22Rv1 (cell line): ENCODE data around the gene ITPR1.

Source experiments
- H3K27ac ChIP-seq: fragments of 450-650 bp; 2 replicates; pipeline ENCODE4 v1.5.1; 2017
- ZFX ChIP-seq: fragments of 450-650 bp; IDR thresholded peaks from 2 replicates; pipeline ENCODE4 v1.6.1; 2017; ENCODE audit warnings: antibody characterized with exemption, borderline replicate concordance
- TF ChIP-seq, protein P1 (sequence below): fragments of 450-650 bp; IDR thresholded peaks from 2 replicates; pipeline ENCODE4 v1.5.1; 2017; ENCODE audit warnings: mild to moderate bottlenecking

ITPR1 gene

DNA sequence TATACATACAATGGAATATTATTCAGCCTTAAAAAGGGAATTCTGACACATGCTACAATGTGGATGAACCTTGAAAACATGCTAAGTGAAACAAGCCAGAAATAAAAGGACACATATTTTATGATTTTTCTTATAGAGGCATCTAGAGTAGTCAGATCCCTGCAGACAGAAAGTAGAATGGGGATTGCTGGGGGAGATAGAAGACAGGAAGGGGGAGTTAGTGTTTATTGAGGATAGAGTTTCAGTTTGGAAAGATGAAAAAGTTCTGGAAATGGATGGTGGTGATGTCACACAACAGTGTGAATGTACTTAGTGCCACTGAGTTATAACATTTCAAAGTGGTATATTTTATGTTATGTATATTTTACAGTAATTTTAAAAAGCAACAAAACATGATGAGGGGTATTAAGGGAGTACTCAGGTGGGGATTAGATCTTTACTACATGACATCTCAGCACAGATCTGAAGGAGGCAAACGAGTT lies 4.7 kb downstream of the ITPR1 start:
- no peak overlapping the region for H3K27ac ChIP-seq
- TF ChIP-seq, protein P1, sequence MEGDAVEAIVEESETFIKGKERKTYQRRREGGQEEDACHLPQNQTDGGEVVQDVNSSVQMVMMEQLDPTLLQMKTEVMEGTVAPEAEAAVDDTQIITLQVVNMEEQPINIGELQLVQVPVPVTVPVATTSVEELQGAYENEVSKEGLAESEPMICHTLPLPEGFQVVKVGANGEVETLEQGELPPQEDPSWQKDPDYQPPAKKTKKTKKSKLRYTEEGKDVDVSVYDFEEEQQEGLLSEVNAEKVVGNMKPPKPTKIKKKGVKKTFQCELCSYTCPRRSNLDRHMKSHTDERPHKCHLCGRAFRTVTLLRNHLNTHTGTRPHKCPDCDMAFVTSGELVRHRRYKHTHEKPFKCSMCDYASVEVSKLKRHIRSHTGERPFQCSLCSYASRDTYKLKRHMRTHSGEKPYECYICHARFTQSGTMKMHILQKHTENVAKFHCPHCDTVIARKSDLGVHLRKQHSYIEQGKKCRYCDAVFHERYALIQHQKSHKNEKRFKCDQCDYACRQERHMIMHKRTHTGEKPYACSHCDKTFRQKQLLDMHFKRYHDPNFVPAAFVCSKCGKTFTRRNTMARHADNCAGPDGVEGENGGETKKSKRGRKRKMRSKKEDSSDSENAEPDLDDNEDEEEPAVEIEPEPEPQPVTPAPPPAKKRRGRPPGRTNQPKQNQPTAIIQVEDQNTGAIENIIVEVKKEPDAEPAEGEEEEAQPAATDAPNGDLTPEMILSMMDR: no peak

DNA sequence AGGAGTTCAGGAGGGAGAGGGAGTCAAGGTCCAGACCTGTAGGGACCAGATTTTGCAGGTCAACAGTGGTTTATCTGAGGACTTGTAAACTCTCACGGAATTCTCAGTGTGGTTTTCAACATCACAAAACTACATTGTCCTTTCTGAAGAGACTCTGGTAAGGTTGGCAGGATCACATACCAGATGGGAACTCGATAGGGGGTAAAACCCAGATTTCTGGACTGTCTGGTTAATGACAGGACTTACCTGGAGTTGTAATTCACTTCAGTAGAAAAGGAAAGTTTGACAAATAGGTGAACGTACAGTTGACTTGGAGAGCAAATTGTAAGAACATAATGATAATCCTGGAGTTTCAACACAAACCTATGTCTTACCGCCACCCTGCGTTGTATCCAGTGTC lies 5.3 kb downstream of the ITPR1 start:
- no peak for TF ChIP-seq ZFX
- TF ChIP-seq, protein P1: no peak
- no peak overlapping the region for H3K27ac ChIP-seq

DNA sequence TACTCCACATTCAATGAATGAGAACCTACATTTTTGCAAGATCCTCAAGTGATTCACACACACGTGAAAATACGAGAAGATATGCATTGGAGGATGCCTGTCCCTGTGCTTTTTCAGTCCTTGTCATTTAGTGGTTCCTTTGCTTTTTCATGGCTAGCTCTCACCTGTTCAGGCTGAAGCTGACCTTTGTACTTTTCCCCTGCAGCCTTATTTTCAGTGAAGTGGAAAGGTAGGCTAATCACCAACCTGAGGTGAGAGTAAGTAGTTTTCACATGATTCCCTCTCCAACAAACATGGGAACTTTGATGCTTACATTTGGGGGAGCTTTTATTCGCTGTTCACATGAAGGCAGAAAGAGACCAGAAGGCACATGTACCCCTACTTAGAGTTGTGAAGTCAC lies 8.3 kb downstream of the ITPR1 start:
- H3K27ac ChIP-seq: no peak overlapping the region
- TF ChIP-seq ZFX: no peak
- TF ChIP-seq, protein P1: no peak

DNA sequence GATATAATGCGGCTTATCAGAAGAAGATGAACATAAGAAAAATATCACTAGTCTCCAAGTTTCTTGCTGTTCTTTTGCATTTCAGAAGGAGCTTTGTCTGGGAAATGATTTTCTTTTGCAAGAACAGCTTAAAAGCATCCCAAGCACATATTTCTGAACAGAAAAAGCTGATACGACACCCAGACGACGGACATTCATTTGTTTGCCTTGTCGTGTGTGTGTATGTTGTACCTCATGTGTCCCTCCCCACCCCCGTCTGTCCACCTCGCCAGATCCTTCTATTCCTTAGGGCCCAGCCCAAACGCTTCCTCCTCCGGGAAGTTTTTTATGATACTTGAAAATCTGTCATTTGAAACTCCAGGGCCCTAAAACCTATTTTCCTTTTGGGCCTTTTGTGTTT lies 8.8 kb downstream of the ITPR1 start:
- no peak overlapping the region for H3K27ac ChIP-seq

DNA sequence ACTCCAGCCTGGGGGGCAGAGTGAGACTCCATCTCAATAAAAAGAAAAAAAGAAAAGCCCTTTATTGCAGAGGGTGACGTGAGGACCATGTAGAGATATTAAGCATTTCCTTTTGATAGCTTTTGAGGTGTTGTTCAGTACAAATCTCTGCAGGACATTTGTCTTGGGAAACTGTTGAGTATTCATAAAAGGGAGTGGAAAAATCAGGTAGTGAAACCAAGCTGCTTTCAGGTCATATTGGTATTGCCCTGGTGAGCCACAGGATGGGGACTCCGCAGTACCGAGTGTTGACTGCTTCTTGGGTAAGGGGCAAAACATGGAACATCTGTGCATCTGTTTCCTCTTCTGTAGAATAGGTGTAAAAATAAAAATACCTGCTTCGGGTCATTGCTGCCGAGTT lies 9.9 kb downstream of the ITPR1 start:
- TF ChIP-seq ZFX: no peak
- TF ChIP-seq, protein P1: no peak
- no peak overlapping the region for H3K27ac ChIP-seq

More for the DNA sequence above, 8.8 kb downstream of the ITPR1 start:
- TF ChIP-seq, protein P1: no peak
- TF ChIP-seq ZFX: no peak

DNA sequence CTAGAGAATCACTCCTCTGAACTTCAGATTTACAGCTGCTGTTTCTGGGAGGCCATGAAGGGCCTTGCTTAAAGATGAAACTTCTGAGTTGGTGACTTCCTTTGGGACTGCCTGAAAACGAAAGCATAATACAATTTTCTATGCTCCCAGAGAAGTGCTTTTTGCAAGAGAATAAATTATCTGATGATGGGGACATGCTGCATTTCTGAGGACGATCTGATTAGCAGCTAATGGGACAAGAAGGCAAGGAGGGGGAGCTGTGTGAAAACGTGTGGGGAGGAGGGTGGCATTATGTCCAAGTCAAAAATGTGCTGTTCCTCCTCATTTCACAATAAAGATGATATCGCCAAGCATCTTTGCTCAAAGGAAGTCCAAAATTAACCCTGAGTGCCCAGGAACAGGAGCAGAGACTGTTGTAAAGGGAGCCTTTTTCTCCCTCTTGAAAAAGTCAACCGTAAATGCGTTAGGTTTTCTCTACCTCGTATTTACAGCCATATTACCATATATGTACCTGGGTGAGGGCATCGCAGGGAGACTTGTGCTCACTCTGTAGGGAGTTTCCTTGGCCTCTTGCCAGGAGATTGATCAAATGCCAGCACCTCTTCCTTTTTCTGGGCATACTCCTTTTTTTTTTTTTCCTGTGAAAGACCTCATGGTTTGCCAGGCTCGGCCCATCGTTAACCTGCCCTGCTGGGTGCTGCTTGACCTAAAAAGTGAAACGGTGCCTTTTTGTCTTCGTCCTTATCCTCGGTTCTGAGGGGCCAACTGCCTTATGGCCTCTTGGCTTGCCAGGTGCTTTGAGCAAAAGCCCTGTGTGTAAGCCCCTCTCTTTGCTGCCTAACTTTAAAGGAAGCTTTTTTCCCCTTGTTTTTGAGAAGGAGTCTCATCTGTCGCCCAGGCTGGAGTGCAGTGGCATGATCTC lies 11.5 kb downstream of the ITPR1 start:
- TF ChIP-seq, protein P1: no peak
- no peak for TF ChIP-seq ZFX

More for the DNA sequence above, 11.5 kb downstream of the ITPR1 start:
- no peak overlapping the region for H3K27ac ChIP-seq
